ENCODE data around the gene NRTN.
A peak's percentile ranks its signal among the peaks of the same experiment; 100 is the strongest.

The NRTN gene

DNA sequence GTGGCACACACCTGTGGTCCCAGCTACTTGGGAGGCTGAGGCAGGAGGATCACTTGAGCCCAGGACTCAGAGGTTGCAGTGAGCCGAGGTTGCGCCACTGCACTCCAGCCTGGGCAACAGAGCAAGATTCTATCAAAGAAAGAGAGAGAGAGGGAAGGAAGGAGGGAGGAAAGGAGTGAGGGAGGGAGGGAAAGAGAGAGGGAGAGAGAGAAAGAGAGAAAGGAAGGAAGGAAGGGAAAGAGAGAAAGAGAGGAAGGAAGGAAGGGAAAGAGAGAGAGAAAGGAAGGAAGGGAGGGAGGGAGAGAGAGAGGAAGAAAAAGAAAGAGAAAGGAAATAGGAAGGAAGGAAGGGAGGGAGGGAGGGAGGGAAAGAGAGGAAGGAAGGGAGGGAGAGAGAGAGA is 12.4 kb downstream of the NRTN start:
- H3K4me1 ChIP-seq (ENCODE audit: control insufficient read depth, insufficient read depth, low read length) = no peaks in the 10 kb centered on the region
- no peaks in the 10 kb centered on the region for H3K36me3 ChIP-seq (ENCODE audit: control insufficient read depth, insufficient read depth, low read length)
- H3K4me3 ChIP-seq (ENCODE audit: low read length) = no peak overlapping the region
- WGBS (ENCODE audit: insufficient coverage, insufficient read length) = no CpG with 5 or more reads among the region's 2 CpGs
- no peak overlapping the region for H3K27ac ChIP-seq (ENCODE audit: low read length)
- DNase-seq (ENCODE audit: low read depth, low spot score) = no peak
- H3K27me3 ChIP-seq (ENCODE audit: control insufficient read depth, insufficient read depth, low read length) = no peaks in the 10 kb centered on the region
- no peaks in the 10 kb centered on the region for H3K9me3 ChIP-seq (ENCODE audit: control insufficient read depth, insufficient read depth, low read length)

DNA sequence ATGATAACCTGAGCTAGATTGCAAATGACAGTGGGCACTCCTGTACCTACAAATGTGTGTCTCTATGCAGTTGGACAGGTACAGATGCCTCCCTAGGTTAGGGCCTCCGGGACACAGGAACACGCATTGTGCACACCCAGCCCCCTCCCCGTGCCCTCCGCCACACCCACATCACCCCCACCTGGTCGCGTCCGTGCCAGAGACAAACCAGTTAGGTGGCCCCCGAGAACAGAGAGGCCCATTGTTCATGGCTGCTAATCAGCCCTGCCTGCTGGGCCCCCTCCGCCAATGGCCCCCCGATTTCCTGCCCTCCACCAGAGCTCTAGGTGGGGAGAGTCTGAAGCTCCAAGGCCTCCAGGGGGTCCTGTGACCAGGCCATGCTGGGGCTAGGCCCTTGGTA is 13.7 kb downstream of the NRTN start:
- no peaks in the 10 kb centered on the region for H3K27me3 ChIP-seq (ENCODE audit: control insufficient read depth, insufficient read depth, low read length)
- H3K36me3 ChIP-seq (ENCODE audit: control insufficient read depth, insufficient read depth, low read length) = no peaks in the 10 kb centered on the region
- H3K9me3 ChIP-seq (ENCODE audit: control insufficient read depth, insufficient read depth, low read length) = no peaks in the 10 kb centered on the region
- H3K27ac ChIP-seq (ENCODE audit: low read length) = no peak overlapping the region
- no peak overlapping the region for H3K4me3 ChIP-seq (ENCODE audit: low read length)
- no CpG with 5 or more reads among the region's 10 CpGs for WGBS (ENCODE audit: insufficient coverage, insufficient read length)
- H3K4me1 ChIP-seq (ENCODE audit: control insufficient read depth, insufficient read depth, low read length) = no peaks in the 10 kb centered on the region
- no peak for DNase-seq (ENCODE audit: low read depth, low spot score)

DNA sequence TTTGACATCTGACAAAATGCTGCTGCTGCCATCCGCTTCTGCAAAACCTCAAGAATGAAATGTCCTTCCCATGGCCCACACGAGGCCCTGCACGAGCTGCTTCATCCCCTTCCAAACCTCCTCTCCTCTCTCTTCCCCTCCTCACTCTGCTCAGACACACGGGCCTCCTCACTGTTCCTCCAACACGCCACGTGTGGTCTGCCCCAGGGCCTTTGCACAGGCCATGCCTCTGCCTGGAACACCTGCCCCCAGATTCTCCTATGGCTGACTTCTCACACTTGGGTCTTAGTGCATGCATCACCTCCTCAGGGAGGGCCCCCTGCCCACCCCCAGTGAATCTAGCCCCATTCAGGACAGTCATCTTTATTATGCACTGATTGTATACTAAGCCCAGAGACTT is 15.9 kb downstream of the NRTN start:
- H3K9me3 ChIP-seq (ENCODE audit: control insufficient read depth, insufficient read depth, low read length) = no peaks in the 10 kb centered on the region
- H3K4me1 ChIP-seq (ENCODE audit: control insufficient read depth, insufficient read depth, low read length) = no peaks in the 10 kb centered on the region
- H3K27me3 ChIP-seq (ENCODE audit: control insufficient read depth, insufficient read depth, low read length) = no peaks in the 10 kb centered on the region
- no peak for DNase-seq (ENCODE audit: low read depth, low spot score)
- no peak overlapping the region for H3K27ac ChIP-seq (ENCODE audit: low read length)
- H3K4me3 ChIP-seq (ENCODE audit: low read length) = no peak overlapping the region
- no CpG with 5 or more reads among the region's 6 CpGs for WGBS (ENCODE audit: insufficient coverage, insufficient read length)
- no peaks in the 10 kb centered on the region for H3K36me3 ChIP-seq (ENCODE audit: control insufficient read depth, insufficient read depth, low read length)

DNA sequence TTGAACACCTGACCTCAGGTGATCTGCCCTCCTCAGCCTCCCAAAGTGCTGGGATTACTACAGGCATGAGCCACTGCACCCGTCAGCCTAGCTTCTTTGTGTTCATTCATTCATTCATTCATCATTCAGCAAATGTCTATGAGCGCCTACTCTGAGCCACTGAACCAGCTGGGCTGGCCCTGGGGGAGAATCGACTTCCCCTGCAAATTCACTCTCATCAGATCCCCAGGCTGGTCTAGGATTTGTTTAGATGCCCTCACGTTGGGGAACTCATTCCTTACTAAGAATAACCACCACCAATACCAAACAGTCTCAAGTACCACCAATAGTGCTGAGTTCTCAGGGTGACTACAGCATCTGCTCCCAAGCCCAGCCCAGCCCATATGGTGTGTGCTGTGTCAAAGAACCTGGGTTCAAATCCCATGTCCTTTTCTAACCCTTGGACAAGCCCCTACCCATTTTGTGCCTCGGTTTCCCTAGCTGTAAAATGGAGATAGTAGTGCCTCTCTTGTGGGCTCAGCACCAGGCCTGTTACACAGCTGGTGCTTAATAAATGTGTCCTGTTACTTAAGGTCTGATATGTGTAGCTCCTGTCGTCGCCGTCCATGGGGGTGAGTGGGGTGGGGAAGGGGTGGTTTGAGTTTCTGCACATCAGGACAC is 16.8 kb downstream of the NRTN start:
- Histone ChIP-seq H3K27ac (ENCODE audit: low read length) (no peak overlapping the region), H3K4me1 (ENCODE audit: control insufficient read depth, insufficient read depth, low read length) (peaks cover 3% of the 10 kb centered on the region; the same call in 1 of the 2 replicates), H3K27me3 (ENCODE audit: control insufficient read depth, insufficient read depth, low read length) (no peaks in the 10 kb centered on the region), H3K4me3 (ENCODE audit: low read length) (no peak overlapping the region), H3K36me3 (ENCODE audit: control insufficient read depth, insufficient read depth, low read length) (no peaks in the 10 kb centered on the region), H3K9me3 (ENCODE audit: control insufficient read depth, insufficient read depth, low read length) (no peaks in the 10 kb centered on the region)
- DNase-seq (ENCODE audit: low read depth, low spot score) = no peak
- no CpG with 5 or more reads among the region's 8 CpGs for WGBS (ENCODE audit: insufficient coverage, insufficient read length)

DNA sequence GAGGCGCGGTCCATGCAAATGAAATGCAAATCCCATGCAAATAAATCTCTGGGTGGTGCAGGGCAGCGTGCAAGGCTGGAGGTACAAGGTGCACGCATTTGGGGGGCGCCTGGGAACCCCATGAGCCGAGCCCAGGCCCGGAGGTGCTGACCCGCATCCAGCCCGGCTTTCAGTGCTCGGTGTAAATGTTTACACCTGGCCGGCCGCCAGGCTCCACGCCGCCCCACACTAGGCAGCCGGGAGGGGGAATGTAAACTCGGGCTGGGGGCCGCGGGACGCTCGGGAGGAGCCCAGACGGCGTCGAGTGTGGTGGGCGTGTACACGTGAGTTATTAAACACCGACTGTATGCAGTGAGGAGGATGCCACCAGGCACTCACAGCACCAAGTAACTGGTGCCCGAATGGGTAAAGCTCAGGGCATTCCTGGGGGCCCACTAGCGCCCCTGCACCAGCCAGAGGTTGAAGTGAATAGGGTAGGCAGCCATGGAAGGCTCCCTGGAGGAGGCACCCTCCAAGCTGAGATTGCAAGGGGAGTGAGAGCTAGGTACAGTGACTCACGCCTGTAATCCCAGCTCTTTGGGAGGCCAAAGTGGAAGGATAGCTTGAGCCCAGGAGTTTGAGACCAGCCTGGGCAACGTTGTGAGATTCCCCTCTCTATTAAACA is 17.4 kb downstream of the NRTN start:
- no peak for DNase-seq (ENCODE audit: low read depth, low spot score)
- Histone ChIP-seq H3K27ac (ENCODE audit: low read length) (no peak overlapping the region), H3K4me3 (ENCODE audit: low read length) (no peak overlapping the region), H3K9me3 (ENCODE audit: control insufficient read depth, insufficient read depth, low read length) (no peaks in the 10 kb centered on the region), H3K27me3 (ENCODE audit: control insufficient read depth, insufficient read depth, low read length) (no peaks in the 10 kb centered on the region), H3K4me1 (ENCODE audit: control insufficient read depth, insufficient read depth, low read length) (peaks cover 5% of the 10 kb centered on the region), H3K36me3 (ENCODE audit: control insufficient read depth, insufficient read depth, low read length) (no peaks in the 10 kb centered on the region)
- no CpG with 5 or more reads among the region's 30 CpGs for WGBS (ENCODE audit: insufficient coverage, insufficient read length)

DNA sequence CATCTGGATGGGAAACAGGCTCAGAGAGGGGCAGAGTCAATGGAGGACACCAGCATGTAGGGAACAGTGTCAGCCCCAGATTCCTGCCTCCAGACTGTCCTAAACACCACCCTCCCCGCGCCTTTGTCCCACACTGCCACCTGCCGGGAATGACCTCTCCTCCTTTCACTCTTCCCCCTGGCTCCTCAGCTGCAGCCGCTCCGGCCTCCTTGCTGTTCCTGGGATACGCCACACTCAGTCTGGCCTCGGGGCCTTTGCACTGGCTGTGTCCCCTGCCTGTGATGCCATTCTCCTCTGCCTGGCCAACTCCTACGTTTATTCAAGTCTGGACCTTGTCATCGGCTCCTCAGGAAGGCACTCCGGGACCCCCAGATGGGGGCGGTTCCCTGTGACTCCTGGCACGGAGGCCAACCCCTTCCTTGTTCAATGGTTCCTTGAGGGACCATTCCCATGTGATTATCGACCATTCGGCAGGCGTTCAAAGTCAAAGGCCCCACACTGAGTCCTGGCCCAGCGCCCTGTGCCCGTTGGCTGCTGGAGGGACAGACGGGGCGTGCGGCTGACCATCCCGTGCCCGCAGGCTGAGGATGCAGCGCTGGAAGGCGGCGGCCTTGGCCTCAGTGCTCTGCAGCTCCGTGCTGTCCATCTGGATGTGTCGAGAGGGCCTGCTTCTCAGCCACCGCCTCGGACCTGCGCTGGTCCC is 18.9 kb downstream of the NRTN start:
- DNase-seq (ENCODE audit: low read depth, low spot score) = no peak
- Histone ChIP-seq H3K9me3 (ENCODE audit: control insufficient read depth, insufficient read depth, low read length) (no peaks in the 10 kb centered on the region), H3K27ac (ENCODE audit: low read length) (no peak overlapping the region), H3K36me3 (ENCODE audit: control insufficient read depth, insufficient read depth, low read length) (no peaks in the 10 kb centered on the region), H3K27me3 (ENCODE audit: control insufficient read depth, insufficient read depth, low read length) (no peaks in the 10 kb centered on the region), H3K4me3 (ENCODE audit: low read length) (no peak overlapping the region), H3K4me1 (ENCODE audit: control insufficient read depth, insufficient read depth, low read length) (peaks cover 5% of the 10 kb centered on the region)
- WGBS (ENCODE audit: insufficient coverage, insufficient read length) = no CpG with 5 or more reads among the region's 30 CpGs

DNA sequence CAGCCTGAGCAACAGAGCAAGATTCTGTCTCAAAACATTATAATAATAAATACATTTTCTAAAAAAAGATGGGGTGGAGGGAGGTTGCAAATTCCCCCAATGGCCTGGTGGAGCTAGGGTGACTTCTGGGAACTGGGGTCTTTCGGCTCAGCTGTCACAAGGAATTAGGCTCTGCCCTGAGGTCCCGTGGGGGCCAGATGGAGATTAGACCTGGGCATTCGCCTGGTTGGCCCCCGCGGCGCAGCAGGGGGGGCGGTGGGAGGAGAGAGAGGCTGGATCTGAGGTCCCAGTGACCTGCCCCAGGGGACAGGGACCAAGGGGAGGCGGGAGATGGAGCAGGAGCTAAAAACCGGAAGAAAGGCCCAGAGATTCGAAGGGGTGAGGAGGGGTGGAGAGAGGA is 19.9 kb downstream of the NRTN start:
- Histone ChIP-seq H3K9me3 (ENCODE audit: control insufficient read depth, insufficient read depth, low read length) (no peaks in the 10 kb centered on the region), H3K4me1 (ENCODE audit: control insufficient read depth, insufficient read depth, low read length) (peaks cover 5% of the 10 kb centered on the region), H3K4me3 (ENCODE audit: low read length) (no peak overlapping the region), H3K27me3 (ENCODE audit: control insufficient read depth, insufficient read depth, low read length) (no peaks in the 10 kb centered on the region), H3K27ac (ENCODE audit: low read length) (no peak overlapping the region), H3K36me3 (ENCODE audit: control insufficient read depth, insufficient read depth, low read length) (no peaks in the 10 kb centered on the region)
- no peak for DNase-seq (ENCODE audit: low read depth, low spot score)
- WGBS (ENCODE audit: insufficient coverage, insufficient read length) = no CpG with 5 or more reads among the region's 10 CpGs

DNA sequence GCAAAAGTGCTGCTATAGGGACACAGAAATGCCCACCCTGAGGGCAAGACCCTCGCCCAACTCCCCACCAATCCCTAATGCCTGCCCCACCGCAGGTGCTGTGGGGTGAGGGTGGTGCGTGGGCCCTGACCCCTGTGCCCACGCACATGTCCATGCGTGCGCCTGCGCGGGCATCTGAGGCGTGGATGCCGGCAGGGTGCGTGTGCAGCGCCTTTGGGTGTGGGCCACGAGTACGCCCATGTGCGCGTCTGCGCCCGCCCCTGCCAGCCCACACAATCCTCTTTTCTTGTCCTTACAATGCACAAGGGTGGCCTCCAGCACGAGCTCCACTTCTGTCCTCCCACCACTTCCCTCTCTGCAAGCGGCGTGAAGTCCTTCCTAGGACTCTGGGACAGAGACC is 20.3 kb downstream of the NRTN start:
- no peaks in the 10 kb centered on the region for H3K27me3 ChIP-seq (ENCODE audit: control insufficient read depth, insufficient read depth, low read length)
- no CpG with 5 or more reads among the region's 21 CpGs for WGBS (ENCODE audit: insufficient coverage, insufficient read length)
- no peak overlapping the region for H3K4me3 ChIP-seq (ENCODE audit: low read length)
- no peak for DNase-seq (ENCODE audit: low read depth, low spot score)
- H3K4me1 ChIP-seq (ENCODE audit: control insufficient read depth, insufficient read depth, low read length) = peaks cover 5% of the 10 kb centered on the region
- H3K36me3 ChIP-seq (ENCODE audit: control insufficient read depth, insufficient read depth, low read length) = no peaks in the 10 kb centered on the region
- H3K27ac ChIP-seq (ENCODE audit: low read length) = no peak overlapping the region
- no peaks in the 10 kb centered on the region for H3K9me3 ChIP-seq (ENCODE audit: control insufficient read depth, insufficient read depth, low read length)

DNA sequence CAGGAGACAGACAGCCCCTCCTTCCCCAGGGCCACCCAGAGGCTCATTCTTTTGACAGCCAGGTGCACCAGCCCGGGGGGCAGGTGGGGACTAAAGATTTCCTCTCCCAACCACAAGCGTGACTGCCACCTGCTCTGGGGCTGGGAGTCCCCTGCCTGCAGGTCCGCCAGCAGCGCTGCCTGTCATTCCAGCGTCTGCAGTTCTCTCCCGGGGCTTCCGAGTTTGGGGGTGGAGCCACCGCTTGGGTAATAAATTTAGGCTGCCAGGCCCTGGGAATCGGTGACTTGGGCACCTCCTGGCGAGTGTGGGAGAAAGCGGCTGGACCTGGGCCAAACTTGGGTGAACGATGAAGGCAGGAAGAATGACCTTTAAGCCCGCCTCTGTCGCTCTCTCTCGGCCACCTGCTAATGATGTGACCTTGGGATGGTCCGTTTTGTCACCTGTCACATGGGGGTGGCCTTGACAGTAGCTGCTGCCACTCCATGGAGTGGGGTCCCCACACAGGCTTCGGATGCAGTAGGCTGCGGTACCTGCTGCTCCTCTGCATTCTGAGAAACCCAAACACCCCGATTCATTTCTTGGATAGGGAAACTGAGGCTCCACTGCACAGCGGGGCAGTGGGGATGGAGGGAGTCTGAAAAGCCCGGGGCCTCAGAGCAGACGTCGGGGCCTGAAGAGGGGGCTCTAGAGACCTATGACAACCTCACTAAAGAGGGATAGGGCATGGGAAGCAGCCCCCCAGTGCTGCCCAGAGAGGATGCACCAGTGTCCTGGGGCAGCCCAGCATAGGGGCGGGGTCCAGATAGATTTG is 21.9 kb downstream of the NRTN start:
- no CpG with 5 or more reads among the region's 24 CpGs for WGBS (ENCODE audit: insufficient coverage, insufficient read length)
- peaks cover 5% of the 10 kb centered on the region for H3K4me1 ChIP-seq (ENCODE audit: control insufficient read depth, insufficient read depth, low read length)
- H3K4me3 ChIP-seq (ENCODE audit: low read length) = no peak overlapping the region
- H3K27me3 ChIP-seq (ENCODE audit: control insufficient read depth, insufficient read depth, low read length) = no peaks in the 10 kb centered on the region
- DNase-seq (ENCODE audit: low read depth, low spot score) = no peak
- H3K27ac ChIP-seq (ENCODE audit: low read length) = no peak overlapping the region
- H3K36me3 ChIP-seq (ENCODE audit: control insufficient read depth, insufficient read depth, low read length) = no peaks in the 10 kb centered on the region
- H3K9me3 ChIP-seq (ENCODE audit: control insufficient read depth, insufficient read depth, low read length) = no peaks in the 10 kb centered on the region

DNA sequence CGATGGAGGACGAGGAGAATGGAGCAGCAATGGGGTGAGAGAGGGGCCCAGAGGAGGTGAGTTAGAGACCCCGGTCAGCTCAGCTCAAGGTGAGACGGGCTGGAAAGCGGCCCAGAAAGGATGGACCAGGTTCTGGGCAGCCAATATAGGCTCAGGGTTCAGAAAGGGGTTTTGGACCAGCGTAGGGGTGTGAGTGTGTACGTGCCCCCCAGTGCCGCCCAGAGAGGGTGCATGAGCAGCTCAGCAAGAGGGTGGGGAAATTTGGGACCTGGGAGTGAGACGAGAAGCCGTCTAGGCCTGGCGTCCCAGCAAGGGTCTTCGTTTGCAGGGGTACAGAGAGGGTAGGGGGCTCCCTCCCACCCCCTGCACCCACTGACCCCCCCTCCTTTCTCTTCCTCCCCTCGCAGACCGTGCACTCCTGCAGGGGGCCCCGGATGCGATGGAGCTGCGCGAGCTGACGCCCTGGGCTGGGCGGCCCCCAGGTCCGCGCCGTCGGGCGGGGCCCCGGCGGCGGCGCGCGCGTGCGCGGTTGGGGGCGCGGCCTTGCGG is 22.5 kb downstream of the NRTN start:
- H3K27me3 ChIP-seq (ENCODE audit: control insufficient read depth, insufficient read depth, low read length) = no peaks in the 10 kb centered on the region
- no peak for DNase-seq (ENCODE audit: low read depth, low spot score)
- H3K4me1 ChIP-seq (ENCODE audit: control insufficient read depth, insufficient read depth, low read length) = peaks cover 5% of the 10 kb centered on the region
- no peaks in the 10 kb centered on the region for H3K9me3 ChIP-seq (ENCODE audit: control insufficient read depth, insufficient read depth, low read length)
- no peaks in the 10 kb centered on the region for H3K36me3 ChIP-seq (ENCODE audit: control insufficient read depth, insufficient read depth, low read length)
- peak overlapping the region; percentile 34; the same call in 1 of the 2 replicates for H3K4me3 ChIP-seq (ENCODE audit: low read length)
- WGBS (ENCODE audit: insufficient coverage, insufficient read length) = no CpG with 5 or more reads among the region's 37 CpGs
- H3K27ac ChIP-seq (ENCODE audit: low read length) = no peak overlapping the region

Data from iPS DF 6.9 (cell line).